DOHH2 (cell line): Measurements from ENCODE around the gene ABCG5.

Experiments
- H3F3A ChIP-seq: fragments of 200-600 bp; sonication (generic), shearing (Covaris generic); 2 replicates; pipeline ENCODE4 v1.6.0; 2016; ENCODE audit warnings: antibody characterized with exemption, mild to moderate bottlenecking; ENCODE audit not compliant: control insufficient read depth, insufficient read depth
- H3K27ac ChIP-seq: fragments of 200-600 bp; sonication (generic); 2 replicates; pipeline ENCODE4 v1.5.1; 2014; ENCODE audit warnings: low read depth, mild to moderate bottlenecking, low read length, moderate library complexity
- H3K27me3 ChIP-seq: fragments of 200-600 bp; sonication (generic); 2 replicates; pipeline ENCODE4 v1.6.1; 2014; ENCODE audit warnings: mild to moderate bottlenecking, low read length, mixed read lengths; ENCODE audit not compliant: control insufficient read depth
- H3K36me3 ChIP-seq: fragments of 200-600 bp; sonication (generic); 2 replicates; pipeline ENCODE4 v1.6.1; 2014; ENCODE audit warnings: mild to moderate bottlenecking, low read length, moderate library complexity, mixed read lengths; ENCODE audit not compliant: control insufficient read depth
- H3K4me1 ChIP-seq: fragments of 200-600 bp; sonication (generic); 2 replicates; pipeline ENCODE4 v1.6.1; 2014; ENCODE audit warnings: mild to moderate bottlenecking, low read length, mixed read lengths; ENCODE audit not compliant: control insufficient read depth
- H3K4me2 ChIP-seq: fragments of 200-600 bp; sonication (generic); 2 replicates; pipeline ENCODE4 v1.6.0; 2014; ENCODE audit warnings: mild to moderate bottlenecking, low read length, moderate library complexity
- H3K4me3 ChIP-seq: fragments of 200-600 bp; sonication (generic); 2 replicates; pipeline ENCODE4 v1.5.1; 2014; ENCODE audit warnings: mild to moderate bottlenecking, low read length, mixed read lengths
- H3K79me2 ChIP-seq: fragments of 200-600 bp; sonication (generic); 2 replicates; pipeline ENCODE4 v1.6.1; 2014; ENCODE audit warnings: mild to moderate bottlenecking, low read length, mixed read lengths; ENCODE audit not compliant: control insufficient read depth
- H3K9me2 ChIP-seq: fragments of 200-600 bp; sonication (generic); replicated peaks from 2 replicates; pipeline ENCODE4 v1.6.1; 2014; ENCODE audit warnings: mild to moderate bottlenecking, low read length, mixed read lengths; ENCODE audit not compliant: control insufficient read depth
- H3K9me3 ChIP-seq: fragments of 200-600 bp; sonication (generic); 2 replicates; pipeline ENCODE4 v1.6.1; 2014; ENCODE audit warnings: antibody characterized with exemption, low read length, mixed read lengths; ENCODE audit not compliant: control insufficient read depth, insufficient read depth
- H4K20me1 ChIP-seq: fragments of 200-600 bp; sonication (generic); 2 replicates; pipeline ENCODE4 v1.6.0; 2014; ENCODE audit warnings: low read depth, mild to moderate bottlenecking, antibody characterized with exemption, low read length, moderate library complexity; ENCODE audit not compliant: control insufficient read depth, insufficient read depth
- CTCF ChIP-seq: fragments of 200-600 bp; sonication (generic); IDR thresholded peaks from one replicate; pipeline ENCODE4 v1.5.1; 2014; ENCODE audit warnings: antibody characterized with exemption, mild to moderate bottlenecking, low read depth, low read length; ENCODE audit not compliant: poor library complexity, severe bottlenecking
- EZH2phosphoT487 ChIP-seq: fragments of 200-600 bp; sonication (generic); IDR thresholded peaks from 2 replicates; pipeline ENCODE4 v1.6.1; 2017; ENCODE audit warnings: borderline replicate concordance, mild to moderate bottlenecking, antibody characterized with exemption, low read length, moderate library complexity, mixed read lengths

Gene ABCG5

GRCh38 chr2:43842866-43843226, 4.2 kb upstream of the ABCG5 start:
- Histone ChIP-seq H3K9me3 (no peaks in the 10 kb centered on the region), H3K9me2 (no peaks in the 10 kb centered on the region), H3K4me1 (peaks cover 1% of the 10 kb centered on the region), H3K4me3 (no peak overlapping the region), H3K27me3 (peaks cover 3% of the 10 kb centered on the region; the same call in 1 of the 2 replicates), H3K79me2 (no peaks in the 10 kb centered on the region), H3K27ac (no peak overlapping the region), H3K4me2 (no peak overlapping the region), H3F3A (no peaks in the 10 kb centered on the region), H4K20me1 (no peaks in the 10 kb centered on the region), H3K36me3 (no peaks in the 10 kb centered on the region)
- TF ChIP-seq CTCF (no peak), EZH2phosphoT487 (no peak)

DNA sequence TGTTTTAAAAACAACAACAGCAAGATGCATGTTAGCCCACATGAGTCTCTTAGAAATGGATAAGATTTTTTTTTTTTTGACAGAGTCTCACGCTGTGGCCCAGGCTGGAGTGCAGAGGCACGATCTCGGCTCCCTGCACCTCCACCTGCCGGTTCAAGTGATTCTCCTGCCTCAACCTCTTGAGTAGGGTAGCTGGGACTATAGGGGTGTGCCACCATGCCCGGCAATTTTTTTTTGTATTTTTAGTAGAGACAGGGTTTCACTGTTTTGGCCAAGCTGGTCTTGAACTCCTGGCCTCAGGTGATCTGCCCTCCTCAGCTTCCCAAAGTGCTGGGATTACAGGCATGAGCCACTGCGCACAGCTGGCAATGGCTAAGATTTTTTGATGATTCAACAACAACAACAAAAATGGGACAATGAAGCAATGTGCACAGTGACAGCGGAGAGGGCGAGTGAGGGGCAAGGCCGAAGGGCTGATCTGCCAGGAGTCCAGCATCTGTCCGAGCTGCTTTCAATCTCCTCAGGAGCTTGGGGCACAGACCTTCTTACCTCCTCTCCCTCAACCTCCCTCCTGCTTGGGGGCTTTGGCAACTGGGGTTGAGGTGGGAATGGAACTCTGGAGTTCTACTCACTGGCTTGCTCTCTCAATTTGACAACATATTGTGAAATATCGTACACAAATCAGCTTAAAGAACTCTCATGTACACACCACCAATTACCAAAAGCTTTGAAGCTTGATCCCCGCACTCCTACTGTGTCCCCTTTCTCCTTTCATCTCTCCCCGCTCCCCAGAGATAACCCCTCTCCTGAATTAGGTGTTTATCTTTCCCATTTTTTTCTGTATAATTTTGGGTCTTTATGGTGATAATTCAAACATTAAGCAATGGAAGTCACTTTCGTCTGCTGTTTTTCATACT, 3.6 kb upstream of the ABCG5 start:
- no peaks in the 10 kb centered on the region for H3K36me3 ChIP-seq
- H3K9me3 ChIP-seq = no peaks in the 10 kb centered on the region
- H3K4me1 ChIP-seq = no peaks in the 10 kb centered on the region
- peaks cover 3% of the 10 kb centered on the region; the same call in 1 of the 2 replicates for H3K27me3 ChIP-seq
- no peak overlapping the region for H3K4me2 ChIP-seq
- H3F3A ChIP-seq = no peaks in the 10 kb centered on the region
- no peaks in the 10 kb centered on the region for H4K20me1 ChIP-seq
- H3K9me2 ChIP-seq = no peaks in the 10 kb centered on the region
- H3K79me2 ChIP-seq = no peaks in the 10 kb centered on the region
- H3K4me3 ChIP-seq = no peak overlapping the region
- no peak for TF ChIP-seq CTCF
- TF ChIP-seq EZH2phosphoT487 = no peak
- H3K27ac ChIP-seq = no peak overlapping the region

GRCh38 chr2:43840965-43841364, 2.3 kb upstream of the ABCG5 start:
- H3K27ac ChIP-seq = no peak overlapping the region
- H3K9me2 ChIP-seq = no peaks in the 10 kb centered on the region
- H3K36me3 ChIP-seq = no peaks in the 10 kb centered on the region
- H3K27me3 ChIP-seq = peaks cover 3% of the 10 kb centered on the region; the same call in 1 of the 2 replicates
- no peak for TF ChIP-seq CTCF
- no peak for TF ChIP-seq EZH2phosphoT487
- no peaks in the 10 kb centered on the region for H3K4me1 ChIP-seq
- H3K4me3 ChIP-seq = no peak overlapping the region
- H3K9me3 ChIP-seq = no peaks in the 10 kb centered on the region
- H3K79me2 ChIP-seq = no peaks in the 10 kb centered on the region
- no peaks in the 10 kb centered on the region for H3F3A ChIP-seq
- H3K4me2 ChIP-seq = no peak overlapping the region
- no peaks in the 10 kb centered on the region for H4K20me1 ChIP-seq
